IMR-90 (cell line): Measurements from ENCODE around the gene PCA3. TPM values are rescaled to one million over a fixed set of nuclear protein-coding genes. Genes with fewer than 3 reads are reported as not detected.

ENCODE experiments used
- ATAC-seq: fragments of 200-7000 bp; cut with Tn5 transposase; 2 replicates; pipeline ENCODE4 v1.9.1; 2020; ENCODE audit warnings: low read depth, mild to moderate bottlenecking, moderate library complexity
- BruUV-seq: library from RNA; stranded (reverse); fragments of 400-500 nt; replicated peaks from 2 replicates; lab custom pipeline; 2021; lab: Mats Ljungman, UMichigan
- CTCF ChIA-PET: fragments of 300-600 bp; formaldehyde crosslinking; extraction: SDS; loops from one replicate; lab custom pipeline; 2021; ENCODE audit warnings: antibody characterized with exemption; lab: Yijun Ruan, JAX
- POLR2A ChIA-PET: fragments of 300-600 bp; sonication (Branson Sonifier 250); formaldehyde crosslinking; loops from one replicate; lab custom pipeline; 2022; ENCODE audit warnings: antibody characterized with exemption; ENCODE audit not compliant: unreplicated experiment; lab: Charles Lee
- DNase-seq: peaks from one replicate; pipeline ENCODE4 v3.0.0; 2013
- H2AFZ ChIP-seq: replicated peaks from 2 replicates; pipeline ENCODE3; 2013; ENCODE audit warnings: low read length, mild to moderate bottlenecking; ENCODE audit not compliant: poor library complexity
- H2AK5ac ChIP-seq: 2 replicates; pipeline ENCODE4 v1.6.1; 2013; ENCODE audit warnings: low read depth, low read length, inconsistent platforms
- H2AK9ac ChIP-seq: replicated peaks from 2 replicates; pipeline ENCODE3; 2013; ENCODE audit warnings: mild to moderate bottlenecking, low read depth, low read length, moderate library complexity; ENCODE audit not compliant: poor library complexity
- H2BK120ac ChIP-seq: 2 replicates; pipeline ENCODE4 v1.6.1; 2013; ENCODE audit warnings: low read depth, low read length, inconsistent platforms
- H2BK15ac ChIP-seq: 3 replicates; pipeline ENCODE4 v1.6.1; 2013; ENCODE audit warnings: low read depth, low read length, inconsistent platforms
- H2BK20ac ChIP-seq: 2 replicates; pipeline ENCODE4 v1.6.1; 2013; ENCODE audit warnings: low read depth, mild to moderate bottlenecking, inconsistent platforms, low read length, moderate library complexity
- H2BK5ac ChIP-seq: 2 replicates; pipeline ENCODE4 v1.6.1; 2013; ENCODE audit warnings: mild to moderate bottlenecking, low read depth, low read length, inconsistent platforms; ENCODE audit not compliant: poor library complexity, severe bottlenecking
- H3K14ac ChIP-seq: replicated peaks from 2 replicates; pipeline ENCODE4 v1.6.1; 2013; ENCODE audit warnings: low read depth, low read length, inconsistent platforms
- H3K18ac ChIP-seq: 2 replicates; pipeline ENCODE4 v1.6.1; 2013; ENCODE audit warnings: low read depth, low read length, control low read depth
- H3K23ac ChIP-seq: 2 replicates; pipeline ENCODE4 v1.6.1; 2013; ENCODE audit warnings: low read depth, low read length, inconsistent platforms
- H3K27ac ChIP-seq: 2 replicates; pipeline ENCODE4 v1.5.1; 2013; ENCODE audit warnings: mild to moderate bottlenecking, control low read depth, low read length; ENCODE audit not compliant: insufficient read depth
- H3K27me3 ChIP-seq: 2 replicates; pipeline ENCODE4 v1.6.1; 2013; ENCODE audit warnings: low read length; ENCODE audit not compliant: control insufficient read depth, insufficient read depth
- H3K36me3 ChIP-seq: 2 replicates; pipeline ENCODE4 v1.6.1; 2013; ENCODE audit warnings: low read length, mixed read lengths; ENCODE audit not compliant: control insufficient read depth, insufficient read depth
- H3K4ac ChIP-seq: 2 replicates; pipeline ENCODE4 v1.6.1; 2013; ENCODE audit warnings: low read depth, low read length, inconsistent platforms
- H3K4me1 ChIP-seq: 2 replicates; pipeline ENCODE4 v1.6.1; 2013; ENCODE audit warnings: low read length, mixed read lengths; ENCODE audit not compliant: control insufficient read depth, insufficient read depth
- H3K4me2 ChIP-seq: 2 replicates; pipeline ENCODE4 v1.6.1; 2013; ENCODE audit warnings: low read depth, mild to moderate bottlenecking, control low read depth, low read length, moderate library complexity
- H3K4me3 ChIP-seq: 2 replicates; pipeline ENCODE4 v1.5.1; 2013; ENCODE audit warnings: low read depth, mild to moderate bottlenecking, control low read depth, low read length, moderate library complexity; ENCODE audit not compliant: insufficient read depth
- H3K56ac ChIP-seq: 2 replicates; pipeline ENCODE4 v1.6.1; 2013; ENCODE audit warnings: low read length, inconsistent platforms; ENCODE audit not compliant: insufficient read depth; ENCODE audit errors: extremely low read depth
- H3K79me1 ChIP-seq, 2 experiments: 2 replicates each; pipeline ENCODE4 v1.6.1; 2013; ENCODE audit warnings: low read length in 2 of 2, inconsistent platforms in 1 of 2, low read depth in 1 of 2
- H3K9ac ChIP-seq: 2 replicates; pipeline ENCODE4 v1.6.1; 2013; ENCODE audit warnings: low read depth, low read length, control low read depth
- H3K9me1 ChIP-seq: 2 replicates; pipeline ENCODE4 v1.6.1; 2013; ENCODE audit warnings: low read length, inconsistent platforms; ENCODE audit not compliant: insufficient read depth
- H3K9me3 ChIP-seq: 2 replicates; pipeline ENCODE4 v1.6.1; 2013; ENCODE audit warnings: low read length; ENCODE audit not compliant: control insufficient read depth, insufficient read depth
- H4K20me1 ChIP-seq: 2 replicates; pipeline ENCODE4 v1.6.1; 2013; ENCODE audit warnings: low read length, inconsistent platforms; ENCODE audit not compliant: insufficient read depth
- H4K5ac ChIP-seq: 2 replicates; pipeline ENCODE4 v1.6.1; 2013; ENCODE audit warnings: mild to moderate bottlenecking, low read depth, low read length, control low read depth
- H4K8ac ChIP-seq, 2 experiments: 2 replicates each; pipeline ENCODE4 v1.6.1; 2013; ENCODE audit warnings: low read depth in 2 of 2, low read length in 2 of 2, control low read depth in 1 of 2, inconsistent platforms in 1 of 2
- H4K91ac ChIP-seq: 2 replicates; pipeline ENCODE4 v1.6.1; 2013; ENCODE audit warnings: low read depth, low read length, inconsistent platforms; ENCODE audit not compliant: insufficient read depth
- BHLHE40 ChIP-seq: fragments of 150-350 bp; IDR thresholded peaks from 2 replicates; pipeline ENCODE4 v1.6.1; 2016; ENCODE audit warnings: mild to moderate bottlenecking, low read depth, low read length
- CEBPB ChIP-seq: IDR thresholded peaks from 2 replicates; pipeline ENCODE4 v1.6.1; 2012; ENCODE audit warnings: low read depth, low read length, improper control_type of control experiment
- CHD1 ChIP-seq: IDR thresholded peaks from 2 replicates; pipeline ENCODE4 v1.6.1; 2012; ENCODE audit warnings: low read depth, low read length, improper control_type of control experiment
- CTCF ChIP-seq: conservative IDR thresholded peaks from 2 replicates; pipeline ENCODE4 v1.5.1; 2012; ENCODE audit warnings: mild to moderate bottlenecking, low read depth, low read length, improper control_type of control experiment
- ELK1 ChIP-seq: fragments of 150-350 bp; IDR thresholded peaks from 2 replicates; pipeline ENCODE4 v1.6.1; 2016; ENCODE audit warnings: low read depth, mild to moderate bottlenecking, low read length, moderate library complexity, borderline replicate concordance
- FOS ChIP-seq: fragments of 150-350 bp; IDR thresholded peaks from 2 replicates; pipeline ENCODE4 v1.6.1; 2016; ENCODE audit warnings: low read depth, low read length
- MAFK ChIP-seq: IDR thresholded peaks from 2 replicates; pipeline ENCODE4 v1.6.1; 2012; ENCODE audit warnings: low read depth, low read length, improper control_type of control experiment
- MAZ ChIP-seq: IDR thresholded peaks from 2 replicates; pipeline ENCODE4 v1.6.1; 2012; ENCODE audit warnings: low read depth, mild to moderate bottlenecking, low read length, improper control_type of control experiment, moderate library complexity, borderline replicate concordance
- MXI1 ChIP-seq: IDR thresholded peaks from 2 replicates; pipeline ENCODE4 v1.6.1; 2012; ENCODE audit warnings: low read depth, mild to moderate bottlenecking, low read length, moderate library complexity, borderline replicate concordance
- NFE2L2 ChIP-seq: fragments of 150-350 bp; IDR thresholded peaks from 2 replicates; pipeline ENCODE4 v1.6.1; 2016; ENCODE audit warnings: low read depth, mild to moderate bottlenecking, low read length
- RAD21 ChIP-seq: IDR thresholded peaks from 2 replicates; pipeline ENCODE4 v1.6.1; 2012; ENCODE audit warnings: low read length, improper control_type of control experiment
- RCOR1 ChIP-seq: IDR thresholded peaks from 2 replicates; pipeline ENCODE4 v1.6.1; 2012; ENCODE audit warnings: mild to moderate bottlenecking, low read length, improper control_type of control experiment; ENCODE audit not compliant: insufficient replicate concordance
- RFX5 ChIP-seq: IDR thresholded peaks from 2 replicates; pipeline ENCODE4 v1.8.0; 2012; ENCODE audit warnings: low read depth, mild to moderate bottlenecking, low read length, moderate library complexity
- SMC3 ChIP-seq: fragments of 150-350 bp; IDR thresholded peaks from 2 replicates; pipeline ENCODE4 v1.6.1; 2016; ENCODE audit warnings: low read depth, mild to moderate bottlenecking, antibody characterized with exemption, low read length, moderate library complexity
- USF2 ChIP-seq: fragments of 150-350 bp; IDR thresholded peaks from 2 replicates; pipeline ENCODE4 v1.6.1; 2017; ENCODE audit warnings: mild to moderate bottlenecking, antibody characterized with exemption, low read length, low read depth
- WGBS, 2 experiments: methylation state at CpG; one replicate each; pipeline versions ENCODE4 v1.1.5 to v1.1.7; 2013; ENCODE audit warnings: missing lambda C conversion rate in 2 of 2; ENCODE audit not compliant: insufficient read length in 1 of 2; ENCODE audit errors: extremely low coverage in 2 of 2; 5-methylcytosine and 5-hydroxymethylcytosine counted together
- dilution Hi-C: fragments of 300-500 bp; cut with HindIII; formaldehyde crosslinking; loops from one replicate; pipeline ENCODE4 v1.14.3; 2018; ENCODE audit warnings: low sequenced_read_pairs; ENCODE audit not compliant: unreplicated experiment
- in situ Hi-C: fragments of 300-500 bp; cut with MboI; formaldehyde crosslinking; loops from 3 replicates; pipeline ENCODE4 v1.14.3; 2019; ENCODE audit warnings: low sequenced_read_pairs, inconsistent platforms, mixed read lengths
- intact Hi-C: fragments of 100-400 bp; cut with micrococcal nuclease; formaldehyde crosslinking; loops from 2 replicates; pipeline ENCODE4 v1.10.0; 2022
- polyA plus RNA-seq, 3 experiments: library from polyadenylated mRNA; depleted of rRNA; stranded (reverse); fragments of >200 nt; gene quantifications; 2 replicates each; pipeline ENCODE4 v1.2.3, GENCODE V29; 2012; ENCODE audit warnings: low replicate concordance in 1 of 3
- total RNA-seq: library from RNA; depleted of rRNA; stranded (reverse); fragments of >200 nt; gene quantifications from 2 replicates; pipeline ENCODE4 v1.2.3, GENCODE V29; 2012

Gene PCA3
- total and polyA plus RNA-seq, 2 of the 4 experiments (the other 2 are of a cell fraction), result not detected

GRCh38 chr9:76800901-76801300 lies 36.7 kb downstream of the PCA3 start:
- no peak overlapping the region for H2AK9ac ChIP-seq
- in situ Hi-C loops, result loop anchor here (25.0 kb wide), 1 partner anchor 361 kb away; no protein-coding TSS in a partner anchor
- H3K4me1 ChIP-seq, result no peaks in the 10 kb centered on the region
- intact Hi-C loops, result no loop called here
- no peak overlapping the region for H3K9ac ChIP-seq
- no peaks in the 10 kb centered on the region for H4K20me1 ChIP-seq
- H3K23ac ChIP-seq, result no peak overlapping the region
- no CpG with 5 or more reads among the region's 1 CpG for WGBS, 2 experiments
- no TSS peak for BruUV-seq
- H3K4me3 ChIP-seq, result no peak overlapping the region
- no peak overlapping the region for H2BK120ac ChIP-seq
- H3K9me3 ChIP-seq, result no peaks in the 10 kb centered on the region
- H4K91ac ChIP-seq, result no peak overlapping the region
- ATAC-seq (no peak), DNase-seq (no peak)
- no peak overlapping the region for H3K4me2 ChIP-seq
- no peak overlapping the region for H3K27ac ChIP-seq
- H3K56ac ChIP-seq, result no peak overlapping the region
- no peak overlapping the region for H2BK5ac ChIP-seq
- H3K27me3 ChIP-seq, result peaks cover 9% of the 10 kb centered on the region
- no peak overlapping the region for H2AK5ac ChIP-seq
- H3K9me1 ChIP-seq, result no peaks in the 10 kb centered on the region
- H2BK20ac ChIP-seq, result no peak overlapping the region
- CTCF ChIA-PET, result no interaction called here
- H3K14ac ChIP-seq, result no peak overlapping the region
- dilution Hi-C loops, result loop anchor here (25.0 kb wide), 1 partner anchor 186 kb away; no protein-coding TSS in a partner anchor
- no peaks in the 10 kb centered on the region for H3K79me1 ChIP-seq
- POLR2A ChIA-PET, result no interaction called here
- H4K8ac ChIP-seq, result no peak overlapping the region
- no peak overlapping the region for H4K5ac ChIP-seq
- H2AFZ ChIP-seq, result no peak overlapping the region
- H3K4ac ChIP-seq, result no peak overlapping the region
- TF ChIP-seq MAFK, result no peak
- TF ChIP-seq MXI1, result no peak
- TF ChIP-seq RAD21, result no peak
- no peak for TF ChIP-seq USF2
- no peak for TF ChIP-seq MAZ
- TF ChIP-seq RFX5, result no peak
- no peak for TF ChIP-seq CEBPB
- no peak for TF ChIP-seq ELK1
- TF ChIP-seq FOS, result no peak
- no peak for TF ChIP-seq NFE2L2
- no peak for TF ChIP-seq SMC3
- no peak for TF ChIP-seq CHD1
- no peak for TF ChIP-seq CTCF
- no peak for TF ChIP-seq RCOR1
- TF ChIP-seq BHLHE40, result no peak
- no peaks in the 10 kb centered on the region for H3K36me3 ChIP-seq
- H2BK15ac ChIP-seq, result no peak overlapping the region
- H3K18ac ChIP-seq, result no peak overlapping the region
